H1 (cell line): ENCODE results near the gene CLEC3A. TPM values are rescaled to one million over a fixed set of nuclear protein-coding genes. Genes with fewer than 3 reads are reported as not detected.

ENCODE experiments used
- CTCF ChIA-PET: fragments of 300-600 bp; sonication (Branson Sonifier 250); formaldehyde crosslinking; loops from one replicate; lab custom pipeline; 2021; ENCODE audit not compliant: partially characterized antibody; lab: Charles Lee
- POLR2A ChIA-PET: fragments of 300-600 bp; sonication (Branson Sonifier 250); formaldehyde crosslinking; loops from one replicate; lab custom pipeline; 2021; ENCODE audit warnings: inconsistent platforms; ENCODE audit not compliant: partially characterized antibody; lab: Charles Lee
- DNase-seq, 2 experiments: peaks; one replicate each; pipeline versions ENCODE4 v3.0.0 to v3.0.0-alpha.2; 2010 to 2022; ENCODE audit warnings: low spot score in 2 of 2, low read depth in 1 of 2, mixed read lengths in 1 of 2
- FAIRE-seq: peaks from 2 replicates; lab custom pipeline; 2011; peaks lifted over from hg19 to GRCh38; lab: Jason Lieb, UNC
- H2AFZ ChIP-seq: 2 replicates; pipeline ENCODE4 v1.8.1; 2012; ENCODE audit warnings: low read length, inconsistent platforms
- H2AK5ac ChIP-seq: 2 replicates; pipeline ENCODE4 v1.6.1; 2013; ENCODE audit warnings: low read depth, low read length
- H2BK120ac ChIP-seq: replicated peaks from 2 replicates; pipeline ENCODE3; 2013; ENCODE audit warnings: low read depth, low read length, inconsistent platforms
- H2BK12ac ChIP-seq: 2 replicates; pipeline ENCODE4 v1.6.1; 2013; ENCODE audit warnings: low read depth, low read length
- H2BK15ac ChIP-seq: 2 replicates; pipeline ENCODE4 v1.6.1; 2013; ENCODE audit warnings: low read length
- H2BK20ac ChIP-seq: 2 replicates; pipeline ENCODE4 v1.6.1; 2013; ENCODE audit warnings: low read length
- H2BK5ac ChIP-seq: 2 replicates; pipeline ENCODE4 v1.6.1; 2013; ENCODE audit warnings: low read depth, low read length
- H3K14ac ChIP-seq: 2 replicates; pipeline ENCODE4 v1.6.1; 2013; ENCODE audit warnings: inconsistent platforms; ENCODE audit not compliant: insufficient read length
- H3K18ac ChIP-seq: 2 replicates; pipeline ENCODE4 v1.6.1; 2013; ENCODE audit warnings: low read length; ENCODE audit errors: extremely low read depth
- H3K23ac ChIP-seq: 2 replicates; pipeline ENCODE4 v1.6.1; 2013; ENCODE audit warnings: inconsistent platforms; ENCODE audit not compliant: insufficient read length
- H3K23me2 ChIP-seq: 2 replicates; pipeline ENCODE4 v1.6.1; 2013; ENCODE audit warnings: low read depth, low read length
- H3K27ac ChIP-seq: 2 replicates; pipeline ENCODE4 v1.6.1; 2011; ENCODE audit warnings: low read depth, low read length, inconsistent platforms
- H3K27me3 ChIP-seq, 4 experiments: replicated peaks in 1 of 4; 1 replicate in 1 of 4; 2 replicates in 3 of 4; pipeline versions ENCODE4 v1.6.1 to v1.8.1; 2011 to 2013; ENCODE audit warnings: low read length in 3 of 4, mild to moderate bottlenecking in 3 of 4, inconsistent platforms in 2 of 4, mixed read lengths in 2 of 4, moderate library complexity in 1 of 4; ENCODE audit not compliant: control insufficient read depth in 3 of 4, insufficient read depth in 3 of 4; ENCODE audit errors: extremely low read depth in 1 of 4
- H3K36me3 ChIP-seq, 4 experiments: 2 replicates each; pipeline versions ENCODE4 v1.6.1 to v1.8.1; 2011 to 2013; ENCODE audit warnings: mild to moderate bottlenecking in 4 of 4, low read length in 3 of 4, moderate library complexity in 2 of 4, control low read depth in 1 of 4, inconsistent platforms in 1 of 4; ENCODE audit not compliant: insufficient read depth in 4 of 4, control insufficient read depth in 2 of 4
- H3K4ac ChIP-seq: replicated peaks from 2 replicates; pipeline ENCODE3; 2013; ENCODE audit warnings: low read length, low read depth, mixed read lengths, inconsistent platforms; ENCODE audit not compliant: insufficient read length
- H3K4me1 ChIP-seq, 4 experiments: replicated peaks in 1 of 4; 1 replicate in 1 of 4; 2 replicates in 3 of 4; pipeline versions ENCODE4 v1.6.1 to v1.8.1; 2011 to 2013; ENCODE audit warnings: low read length in 3 of 4, inconsistent platforms in 2 of 4, mixed read lengths in 1 of 4; ENCODE audit not compliant: insufficient read depth in 4 of 4, control insufficient read depth in 3 of 4
- H3K4me2 ChIP-seq, 2 experiments: 2 replicates each; pipeline versions ENCODE4 v1.6.1 to v1.8.1; 2011 to 2013; ENCODE audit warnings: low read depth in 2 of 2, low read length in 2 of 2, control low read depth in 1 of 2, inconsistent platforms in 1 of 2, mild to moderate bottlenecking in 1 of 2; ENCODE audit not compliant: insufficient read depth in 1 of 2
- H3K4me3 ChIP-seq, 4 experiments: fragments of 200-600, 300-600 bp in 1 of 4; sonication (generic), shearing (Covaris generic), sonication (Bioruptor Twin) in 1 of 4; 2 replicates each; pipeline versions ENCODE4 v1.5.1 to v1.8.1; 2011 to 2016; ENCODE audit warnings: low read length in 4 of 4, low read depth in 3 of 4, control low read depth in 2 of 4, inconsistent platforms in 2 of 4, mild to moderate bottlenecking in 2 of 4, mixed read lengths in 1 of 4, moderate library complexity in 1 of 4; ENCODE audit not compliant: insufficient read depth in 2 of 4; ENCODE audit errors: extremely low read depth in 1 of 4
- H3K56ac ChIP-seq: replicated peaks from 2 replicates; pipeline ENCODE3; 2013; ENCODE audit warnings: low read depth, mild to moderate bottlenecking, mixed read lengths, low read length, inconsistent platforms; ENCODE audit not compliant: insufficient read length
- H3K79me1 ChIP-seq: 2 replicates; pipeline ENCODE4 v1.6.1; 2013; ENCODE audit warnings: low read depth, low read length, control low read depth
- H3K79me2 ChIP-seq, 2 experiments: 2 replicates each; pipeline versions ENCODE4 v1.6.1 to v1.8.1; 2012 to 2013; ENCODE audit warnings: low read length in 2 of 2, mild to moderate bottlenecking in 2 of 2, inconsistent platforms in 1 of 2; ENCODE audit not compliant: insufficient read depth in 2 of 2, control insufficient read depth in 1 of 2
- H3K9ac ChIP-seq, 4 experiments: replicated peaks in 1 of 4; 1 replicate in 1 of 4; 2 replicates in 3 of 4; pipeline versions ENCODE4 v1.6.1 to v1.8.1; 2011 to 2013; ENCODE audit warnings: low read depth in 3 of 4, low read length in 3 of 4, control low read depth in 2 of 4, mild to moderate bottlenecking in 2 of 4, moderate library complexity in 2 of 4, inconsistent platforms in 1 of 4; ENCODE audit errors: extremely low read depth in 1 of 4
- H3K9me3 ChIP-seq, 2 experiments: 2 replicates each; pipeline versions ENCODE4 v1.6.1 to v1.8.1; 2012 to 2013; ENCODE audit warnings: mild to moderate bottlenecking in 2 of 2, moderate library complexity in 2 of 2, control low read depth in 1 of 2, inconsistent platforms in 1 of 2, low read depth in 1 of 2, low read length in 1 of 2, mixed read lengths in 1 of 2; ENCODE audit not compliant: insufficient read depth in 2 of 2
- H4K20me1 ChIP-seq, 2 experiments: replicated peaks in 1 of 2; 2 replicates each; pipeline versions ENCODE3 to v1.8.1; 2011 to 2013; ENCODE audit warnings: inconsistent platforms in 2 of 2, low read length in 2 of 2, mild to moderate bottlenecking in 1 of 2; ENCODE audit not compliant: insufficient read depth in 2 of 2, control insufficient read depth in 1 of 2
- H4K5ac ChIP-seq: 2 replicates; pipeline ENCODE4 v1.6.1; 2013; ENCODE audit warnings: low read length, low read depth, mixed read lengths, inconsistent platforms; ENCODE audit not compliant: insufficient read length
- H4K8ac ChIP-seq: 2 replicates; pipeline ENCODE4 v1.8.0; 2013; ENCODE audit warnings: mild to moderate bottlenecking, moderate library complexity, low read length, inconsistent platforms; ENCODE audit not compliant: insufficient read depth; ENCODE audit errors: extremely low read depth
- H4K91ac ChIP-seq: replicated peaks from 2 replicates; pipeline ENCODE3; 2013; ENCODE audit warnings: low read length, mixed read lengths, inconsistent platforms; ENCODE audit not compliant: insufficient read length
- EZH2 ChIP-seq: fragments of 200-600 bp; sonication (generic); IDR thresholded peaks from 2 replicates; pipeline ENCODE4 v1.7.1; 2012; ENCODE audit warnings: low read depth, mild to moderate bottlenecking, moderate library complexity, low read length, inconsistent platforms; ENCODE audit not compliant: severe bottlenecking
- GABPA ChIP-seq: IDR thresholded peaks from 2 replicates; pipeline ENCODE4 v1.6.1; 2011; ENCODE audit warnings: mild to moderate bottlenecking, low read length, moderate library complexity, borderline replicate concordance; ENCODE audit not compliant: insufficient read depth
- HDAC2 ChIP-seq, 2 experiments: fragments of 300-600 bp in 1 of 2; sonication (generic) in 1 of 2; IDR thresholded peaks; 2 replicates each; pipeline ENCODE4 v1.6.1; 2011 to 2012; ENCODE audit warnings: low read depth in 2 of 2, low read length in 2 of 2, mild to moderate bottlenecking in 2 of 2, moderate library complexity in 2 of 2, borderline replicate concordance in 1 of 2, inconsistent platforms in 1 of 2
- JUND ChIP-seq: IDR thresholded peaks from 2 replicates; pipeline ENCODE4 v1.6.1; 2011; ENCODE audit warnings: mild to moderate bottlenecking, improper control_type of control experiment, low read length
- NRF1 ChIP-seq: IDR thresholded peaks from 2 replicates; pipeline ENCODE4 v1.6.1; 2011; ENCODE audit warnings: mild to moderate bottlenecking, low read depth, low read length, improper control_type of control experiment
- POLR2A ChIP-seq, 2 experiments: IDR thresholded peaks; 1 replicate in 1 of 2; 2 replicates in 1 of 2; pipeline ENCODE4 v1.6.1; 2011; ENCODE audit warnings: low read depth in 2 of 2, low read length in 2 of 2, mild to moderate bottlenecking in 2 of 2; ENCODE audit errors: control extremely low read depth in 1 of 2
- RBBP5 ChIP-seq: IDR thresholded peaks from 2 replicates; pipeline ENCODE4 v1.7.1; 2012; ENCODE audit warnings: low read depth, mild to moderate bottlenecking, inconsistent platforms, low read length, moderate library complexity, borderline replicate concordance
- SIRT6 ChIP-seq: IDR thresholded peaks from one replicate; pipeline ENCODE4 v1.7.1; 2012; ENCODE audit warnings: low read length, inconsistent platforms
- SIX5 ChIP-seq: IDR thresholded peaks from 2 replicates; pipeline ENCODE4 v1.6.1; 2011; ENCODE audit warnings: mild to moderate bottlenecking, low read depth, low read length
- SP4 ChIP-seq: IDR thresholded peaks from 2 replicates; pipeline ENCODE4 v1.6.1; 2012; ENCODE audit warnings: low read length, inconsistent platforms
- TBP ChIP-seq: IDR thresholded peaks from 2 replicates; pipeline ENCODE4 v1.6.1; 2011; ENCODE audit warnings: low read depth, low read length, improper control_type of control experiment
- WGBS, 2 experiments: shearing (Covaris generic) in 1 of 2; methylation state at CpG; one replicate each; pipeline versions ENCODE4 v1.1.6 to v1.1.7; 2013 to 2015; ENCODE audit warnings: low lambda C conversion rate in 2 of 2, mixed read lengths in 2 of 2, inconsistent platforms in 1 of 2, low coverage in 1 of 2, missing lambda C conversion rate in 1 of 2; ENCODE audit not compliant: insufficient replicate concordance in 2 of 2, insufficient coverage in 1 of 2, insufficient read length in 1 of 2; ENCODE audit errors: extremely low coverage in 1 of 2, missing lambda C conversion rate in 1 of 2; 5-methylcytosine and 5-hydroxymethylcytosine counted together
- polyA plus RNA-seq, 7 experiments: library from polyadenylated mRNA; depleted of rRNA in 3 of 7; stranded (reverse) in 5 of 7; unstranded in 2 of 7; fragments of >200 nt in 5 of 7; fragments of 200-250 nt in 2 of 7; gene quantifications; 1 replicate in 5 of 7; 2 replicates in 1 of 7; 4 replicates in 1 of 7; pipeline versions ENCODE4 v1.2.1 to v1.2.3, GENCODE V29; 2011 to 2013; ENCODE audit warnings: missing spikeins in 2 of 7, mixed read lengths in 2 of 7
- total RNA-seq: library from RNA; stranded (reverse); fragmentation: NEBNext Ultra II Directional; extraction: Animal tissue kit (Norgen Biotek cat#: 25700); gene quantifications from 2 replicates; pipeline ENCODE4 v1.2.1, GENCODE V29; 2021
- TF ChIP-seq, protein P1 (sequence below): IDR thresholded peaks from 2 replicates; pipeline ENCODE4 v1.6.1; 2011; ENCODE audit warnings: low read length, improper control_type of control experiment

CLEC3A gene
- total and polyA plus RNA-seq, 2 of the 8 experiments (the other 6 are each of a cell fraction or from before 2014, with no cell fraction given) = not detected

DNA sequence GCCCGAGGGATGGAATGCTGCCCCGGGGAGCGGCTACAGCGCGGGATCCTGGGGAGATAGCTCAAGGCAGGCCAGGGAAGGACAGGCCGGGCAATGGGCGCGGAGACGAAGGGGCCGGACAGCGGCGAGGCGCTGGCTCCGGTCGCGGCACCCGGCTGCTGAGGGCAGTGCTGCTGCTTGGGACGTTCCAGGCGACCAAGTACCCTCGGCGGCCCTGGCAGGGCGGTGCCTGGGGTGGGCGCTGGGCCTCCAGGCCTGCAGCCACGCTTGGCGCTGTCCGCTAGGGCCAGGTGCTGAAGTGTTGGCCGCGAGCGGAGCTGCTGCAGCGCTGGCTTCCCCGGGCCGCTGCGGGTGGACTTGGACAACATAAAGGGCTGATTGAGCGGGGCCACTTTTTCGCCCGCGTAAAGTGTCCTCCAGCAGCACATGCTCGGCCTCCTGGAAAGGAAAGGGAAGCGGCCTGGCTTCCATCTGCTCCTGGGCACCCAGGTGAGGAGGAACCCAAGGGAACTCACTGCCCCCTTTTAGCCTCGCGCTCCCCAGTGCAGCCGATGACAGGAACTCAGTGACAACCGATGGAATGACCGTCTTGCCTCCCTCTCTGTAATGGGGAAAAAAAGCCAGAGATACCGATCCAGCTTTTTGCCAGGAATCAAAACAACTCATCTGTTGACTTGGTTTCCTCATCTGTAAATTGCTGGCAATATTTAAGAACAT lies 23.7 kb downstream of the CLEC3A start:
- H3K9ac ChIP-seq = no peak overlapping the region
- no peak overlapping the region for H3K18ac ChIP-seq
- peak; percentile 73 to 97 for DNase-seq
- H3K4me2 ChIP-seq = peak overlapping the region; percentile 11 to 64; a peak in 3 of 4 replicates
- H3K4ac ChIP-seq = no peak overlapping the region
- peaks cover 0 to 11% (median 6%) of the 10 kb centered on the region in 4 experiments; a peak in 4 of 7 replicates for H3K27me3 ChIP-seq
- H3K23ac ChIP-seq = no peak overlapping the region
- no peak overlapping the region for H3K14ac ChIP-seq
- H3K9me3 ChIP-seq = no peaks in the 10 kb centered on the region
- H3K79me1 ChIP-seq = no peaks in the 10 kb centered on the region
- H2BK120ac ChIP-seq = no peak overlapping the region
- ChIA-PET CTCF (interaction anchor here (1.0 to 1.3 kb wide), 3 partner anchors 13 to 48 kb away, joined by 3 to 4 read pairs (median 3); no protein-coding TSS in a partner anchor), POLR2A (no interaction called here)
- no peak overlapping the region for H2BK5ac ChIP-seq
- H3K4me3 ChIP-seq = peak overlapping the region in 1 of 4 experiments; percentile 44; a peak in 2 of 8 replicates
- no peaks in the 10 kb centered on the region for H4K20me1 ChIP-seq
- H3K4me1 ChIP-seq = no peaks in the 10 kb centered on the region
- H4K5ac ChIP-seq = no peak overlapping the region
- H3K56ac ChIP-seq = no peak overlapping the region
- no peak for FAIRE-seq
- H2AFZ ChIP-seq = no peak overlapping the region
- 16% methylated on average over 42 of the region's 45 CpGs; no CpG with 5 or more reads in 1 of the 2 experiments for WGBS, 2 experiments
- no peak overlapping the region for H2BK12ac ChIP-seq
- no peaks in the 10 kb centered on the region for H3K36me3 ChIP-seq
- H2AK5ac ChIP-seq = no peak overlapping the region
- H4K8ac ChIP-seq = no peak overlapping the region
- no peak overlapping the region for H3K27ac ChIP-seq
- H2BK20ac ChIP-seq = no peak overlapping the region
- no peaks in the 10 kb centered on the region for H3K79me2 ChIP-seq
- H2BK15ac ChIP-seq = no peak overlapping the region
- no peaks in the 10 kb centered on the region for H3K23me2 ChIP-seq
- H4K91ac ChIP-seq = no peak overlapping the region
- TF ChIP-seq SIRT6 = no peak
- TF ChIP-seq GABPA = peak; percentile 66; the same call in 1 of the 2 replicates
- TF ChIP-seq RBBP5 = no peak
- TF ChIP-seq JUND = no peak
- no peak for TF ChIP-seq EZH2
- peak; percentile 45; the same call in 1 of the 2 replicates for TF ChIP-seq TBP
- no peak for TF ChIP-seq POLR2A (IDR thresholded peaks at IDR 0.05; ENCODE audit: control extremely low read depth in 1 of 2, low read depth in 2 of 2, low read length in 2 of 2)
- no peak for TF ChIP-seq SIX5
- TF ChIP-seq HDAC2 (IDR thresholded peaks at IDR 0.05; ENCODE audit: borderline replicate concordance in 1 of 2, low read depth in 2 of 2, low read length in 2 of 2) = peak; percentile 71 to 79; a peak in 1 of 4 replicates
- TF ChIP-seq NRF1 = no peak
- TF ChIP-seq, protein P1, sequence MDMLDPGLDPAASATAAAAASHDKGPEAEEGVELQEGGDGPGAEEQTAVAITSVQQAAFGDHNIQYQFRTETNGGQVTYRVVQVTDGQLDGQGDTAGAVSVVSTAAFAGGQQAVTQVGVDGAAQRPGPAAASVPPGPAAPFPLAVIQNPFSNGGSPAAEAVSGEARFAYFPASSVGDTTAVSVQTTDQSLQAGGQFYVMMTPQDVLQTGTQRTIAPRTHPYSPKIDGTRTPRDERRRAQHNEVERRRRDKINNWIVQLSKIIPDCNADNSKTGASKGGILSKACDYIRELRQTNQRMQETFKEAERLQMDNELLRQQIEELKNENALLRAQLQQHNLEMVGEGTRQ = no peak
- no peak for TF ChIP-seq SP4
